CD4-positive, alpha-beta T cell treated with Interleukin-1 beta for 1 hour (primary cell): Measurements from ENCODE around the gene NCEH1.

Source experiments
- DNase-seq, 2 donors: peaks; one replicate each; pipeline ENCODE4 v3.0.0-alpha.2; 2020 to 2022

The NCEH1 gene

DNA sequence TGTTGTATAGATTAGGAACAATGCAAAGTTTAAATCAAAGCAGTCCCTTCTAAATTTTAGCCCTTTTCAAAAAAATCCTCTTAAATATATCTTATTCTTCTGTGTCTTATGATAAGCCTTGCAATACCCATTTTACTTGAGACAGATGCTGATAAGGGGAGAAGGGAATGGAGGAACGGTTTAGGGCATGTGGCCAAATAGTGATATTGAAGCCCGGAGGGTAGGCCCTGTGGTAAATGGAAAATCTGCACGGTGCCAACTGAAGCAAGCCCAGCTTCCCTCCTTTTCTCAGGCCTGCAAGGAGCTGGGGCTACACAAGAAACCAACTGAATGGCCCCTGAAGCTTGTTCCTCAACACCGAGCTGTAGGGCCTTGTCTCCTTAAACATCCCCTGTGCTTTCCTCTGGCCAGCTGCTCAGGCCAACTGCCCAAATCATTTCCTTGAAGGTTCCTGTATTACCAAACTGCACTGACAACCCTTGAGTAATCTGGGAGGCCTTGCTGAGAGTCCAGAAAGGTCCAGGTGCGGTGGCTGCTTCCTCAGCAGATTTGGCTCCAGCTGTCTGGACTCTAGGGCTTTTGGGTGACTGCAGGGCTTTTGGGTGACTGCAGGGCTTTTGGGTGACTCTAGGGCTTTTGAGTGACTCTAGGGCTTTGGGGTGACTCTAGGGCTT is 67.2 kb downstream of the NCEH1 start:
- DNase-seq, result no peak

DNA sequence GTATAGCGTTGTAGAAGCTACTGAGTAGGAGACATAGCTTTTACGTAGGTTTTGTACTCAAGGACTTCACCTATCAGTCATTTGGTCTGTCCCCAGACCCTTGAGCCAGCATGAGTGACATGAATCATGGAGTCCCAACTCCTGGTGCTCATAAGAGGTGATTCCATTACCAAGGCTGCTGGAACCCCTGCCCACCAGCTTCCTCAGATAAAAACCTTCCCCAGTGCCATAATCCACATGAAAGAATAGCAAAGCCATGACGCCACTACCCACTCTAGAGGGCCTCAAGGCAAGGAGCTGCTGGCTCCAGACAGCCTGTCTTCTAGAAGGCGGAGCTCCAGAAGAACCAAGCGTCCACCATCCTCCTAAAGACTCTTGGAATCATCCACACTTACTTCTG is 69.6 kb downstream of the NCEH1 start:
- DNase-seq, result no peak

DNA sequence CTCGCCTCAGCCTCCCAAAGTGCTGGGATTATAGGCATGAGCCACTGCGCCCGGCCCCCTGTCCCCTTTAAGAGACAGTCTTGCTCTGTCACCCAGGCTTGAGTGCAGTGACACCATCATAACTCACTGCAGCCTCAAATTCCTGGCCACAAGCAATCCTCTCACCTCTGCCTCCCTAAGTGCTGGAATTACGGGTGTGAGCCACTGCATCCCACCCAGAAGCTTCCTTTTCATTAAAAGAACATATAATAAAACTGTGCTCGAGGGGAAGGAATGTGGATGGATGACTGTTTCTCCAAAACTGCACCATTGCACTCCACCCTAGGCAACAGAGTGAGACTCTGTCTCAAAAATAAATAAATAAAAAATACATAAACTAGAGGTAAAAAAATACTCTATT is 70.1 kb downstream of the NCEH1 start:
- DNase-seq, result no peak

DNA sequence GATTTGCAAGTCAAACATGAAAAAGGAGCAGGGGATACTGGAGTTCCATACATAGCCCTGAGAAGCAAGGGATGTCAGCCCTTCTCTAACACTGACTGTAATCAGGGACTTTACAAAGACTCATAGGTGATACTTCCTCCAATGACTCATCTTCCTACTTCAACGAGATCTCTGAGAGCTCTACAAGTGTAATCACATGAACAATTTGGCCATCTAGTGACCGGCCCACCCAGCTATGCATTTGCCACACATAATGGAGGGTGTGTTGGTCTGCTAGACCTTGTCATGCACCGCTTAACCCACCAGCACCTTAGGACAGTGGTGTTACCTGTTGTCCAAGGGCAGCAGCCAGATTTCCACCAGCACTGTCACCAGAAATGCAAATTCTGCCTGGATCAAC is 75.3 kb downstream of the NCEH1 start:
- no peak for DNase-seq

GRCh38 chr3:172634948-172635347 is 75.9 kb downstream of the NCEH1 start:
- DNase-seq, result no peak

DNA sequence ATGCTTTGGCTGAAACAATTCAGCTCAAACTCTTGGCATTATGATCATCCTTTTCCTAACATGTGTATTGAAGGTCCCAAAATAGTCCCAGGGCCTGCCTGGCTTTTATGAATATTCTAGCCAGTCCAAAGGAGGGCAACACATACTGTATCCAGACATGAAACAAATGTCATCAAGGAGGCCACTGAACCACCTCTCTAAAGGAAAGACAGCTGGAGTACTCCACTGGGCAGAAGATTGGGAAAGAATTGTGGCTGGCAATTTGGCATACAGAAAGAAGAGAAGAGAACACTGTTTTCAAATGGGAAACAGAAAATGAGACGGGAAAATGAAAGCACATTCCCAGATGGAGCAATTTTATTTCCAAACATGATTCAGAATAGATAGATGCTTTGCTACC is 80.6 kb downstream of the NCEH1 start:
- DNase-seq, result no peak

DNA sequence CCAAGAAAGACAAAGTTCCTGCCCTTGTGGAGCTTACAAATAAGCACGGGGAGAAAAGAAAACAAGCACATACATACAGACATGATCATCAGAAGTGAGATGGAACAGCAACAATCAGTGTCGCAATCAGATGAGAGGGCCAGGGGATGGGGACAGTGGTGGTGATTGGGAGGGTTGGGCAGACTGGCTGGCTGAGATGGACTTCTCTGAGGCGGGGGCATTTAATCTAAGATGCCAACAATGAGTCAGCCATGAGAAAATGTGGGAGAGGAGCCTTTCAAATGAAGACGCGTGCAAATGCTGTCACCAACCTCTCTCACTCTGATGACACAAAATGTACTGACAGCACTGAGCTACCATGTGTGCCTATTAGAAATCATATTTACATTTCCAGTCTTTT is 81.4 kb downstream of the NCEH1 start:
- DNase-seq, result no peak

DNA sequence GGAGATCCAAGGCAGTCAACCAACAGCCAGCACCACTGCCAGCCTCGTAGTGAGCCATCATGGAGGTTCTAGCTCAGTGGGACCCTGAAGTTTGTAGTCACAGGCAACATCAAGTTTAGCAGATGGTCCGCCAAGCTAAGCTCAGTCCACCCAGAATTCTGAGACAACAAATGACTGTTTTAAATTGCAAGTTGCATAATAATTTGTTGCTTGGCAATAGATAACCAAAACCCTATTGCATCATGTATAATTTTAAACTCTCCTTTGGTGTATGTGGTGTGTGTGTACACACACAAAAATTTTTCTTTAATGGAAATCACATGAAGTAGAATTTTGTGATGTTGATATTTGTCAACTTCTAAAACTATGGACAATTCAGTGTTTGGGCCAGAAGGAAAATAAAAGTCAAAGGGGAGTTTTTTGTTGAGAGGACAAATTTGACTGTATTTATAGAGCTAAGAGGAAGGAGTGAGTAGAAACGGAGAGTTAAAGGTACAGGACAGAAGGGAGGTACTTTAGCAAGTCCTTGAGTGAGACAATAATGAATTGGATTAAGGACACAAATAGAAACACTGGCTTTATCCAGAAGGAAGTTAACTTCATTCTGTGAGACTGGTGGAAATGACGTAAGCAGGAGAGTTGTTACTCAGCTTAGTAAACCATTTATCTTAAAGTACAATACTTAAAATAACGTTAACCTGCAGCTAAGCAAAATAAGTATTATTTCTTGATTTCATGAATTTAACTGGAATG is 83.6 kb downstream of the NCEH1 start:
- DNase-seq, result peak in 1 of 2 donors; percentile 17

DNA sequence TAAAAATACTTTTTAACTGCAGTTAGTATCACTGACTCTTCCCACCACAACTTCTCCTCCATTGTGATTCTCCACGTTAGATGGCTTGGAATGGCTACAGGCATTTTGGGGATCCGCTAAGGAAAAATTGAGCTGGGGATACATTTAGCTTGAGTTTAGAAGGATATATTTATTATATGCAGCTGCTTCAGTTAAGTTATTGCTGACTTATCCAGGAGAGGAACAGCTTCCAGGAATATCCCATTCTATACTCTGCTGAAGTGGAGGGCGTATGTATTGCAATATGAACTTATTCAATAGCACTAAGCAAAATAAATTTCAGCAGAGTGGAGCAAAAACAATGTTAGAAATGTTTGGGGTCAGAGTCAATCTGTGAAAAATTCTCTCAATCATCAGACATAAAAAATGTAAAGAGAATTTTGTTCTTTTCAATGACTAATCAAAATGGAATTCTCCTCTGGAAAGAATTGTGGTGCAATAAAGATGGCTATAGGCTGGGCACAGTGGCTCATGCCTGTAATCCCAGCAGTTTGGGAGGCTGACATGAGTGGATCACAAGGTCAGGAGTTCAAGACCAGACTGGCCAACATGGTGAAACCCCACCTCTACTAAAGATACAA is 84.7 kb downstream of the NCEH1 start:
- DNase-seq, result no peak

GRCh38 chr3:172625404-172625803 is 85.5 kb downstream of the NCEH1 start:
- DNase-seq, result no peak

GRCh38 chr3:172624999-172625398 is 85.9 kb downstream of the NCEH1 start:
- DNase-seq, result no peak

DNA sequence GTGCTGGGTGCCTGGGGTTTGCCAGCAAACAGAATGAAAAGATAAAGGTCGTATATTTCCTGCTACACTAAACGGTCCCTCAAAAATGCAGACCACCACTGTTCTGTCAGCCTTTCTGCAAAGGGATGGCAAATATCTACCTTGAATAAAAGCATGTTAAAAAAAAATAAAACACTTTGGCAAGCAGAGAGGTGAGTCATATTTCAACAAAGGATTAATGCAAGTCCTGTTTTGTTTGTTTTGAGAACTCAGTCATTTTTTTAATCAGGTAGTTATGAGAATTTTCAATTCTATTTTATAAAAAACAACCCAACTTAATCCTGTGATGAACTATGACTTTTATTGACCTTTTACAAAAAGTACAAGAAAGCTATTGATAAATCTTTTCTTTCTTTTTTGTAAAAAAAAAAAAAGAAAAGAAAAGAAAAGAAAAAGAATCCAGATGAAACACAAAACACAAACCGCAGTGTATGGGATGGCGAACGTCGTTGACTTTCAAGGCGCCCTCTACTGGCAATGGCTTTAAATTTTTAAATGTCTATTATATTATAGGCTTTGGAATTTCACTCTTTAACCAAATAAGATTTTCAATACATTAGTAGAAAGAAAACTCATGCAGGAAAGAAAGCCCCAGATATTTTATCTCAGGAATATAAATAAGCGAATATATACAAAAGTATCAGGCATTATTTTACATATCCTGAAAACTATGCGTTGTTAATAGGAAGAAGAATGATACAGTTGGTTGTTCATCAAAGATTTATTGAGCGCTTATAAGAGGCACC is 87.8 kb downstream of the NCEH1 start:
- peak in 1 of 2 donors; percentile 49 for DNase-seq

DNA sequence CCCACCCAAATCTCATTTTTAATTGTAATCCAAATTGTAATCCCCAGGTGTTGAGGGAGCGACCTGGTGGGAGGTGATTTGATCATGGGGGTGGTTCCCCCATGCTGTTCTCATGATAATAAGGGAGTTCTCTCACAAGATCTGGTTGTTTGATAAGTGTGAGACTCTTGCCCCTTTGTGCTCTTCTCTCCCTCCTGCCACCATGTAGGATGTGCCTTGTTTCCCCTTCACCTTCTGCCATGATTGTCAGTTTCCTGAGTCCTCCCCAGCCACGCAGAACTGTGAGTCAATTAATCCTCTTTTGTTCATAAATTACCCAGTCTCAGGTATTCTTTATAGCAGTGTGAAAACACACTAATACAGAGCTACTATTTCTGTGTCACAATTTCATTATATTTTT is 88.7 kb downstream of the NCEH1 start:
- DNase-seq, result no peak

DNA sequence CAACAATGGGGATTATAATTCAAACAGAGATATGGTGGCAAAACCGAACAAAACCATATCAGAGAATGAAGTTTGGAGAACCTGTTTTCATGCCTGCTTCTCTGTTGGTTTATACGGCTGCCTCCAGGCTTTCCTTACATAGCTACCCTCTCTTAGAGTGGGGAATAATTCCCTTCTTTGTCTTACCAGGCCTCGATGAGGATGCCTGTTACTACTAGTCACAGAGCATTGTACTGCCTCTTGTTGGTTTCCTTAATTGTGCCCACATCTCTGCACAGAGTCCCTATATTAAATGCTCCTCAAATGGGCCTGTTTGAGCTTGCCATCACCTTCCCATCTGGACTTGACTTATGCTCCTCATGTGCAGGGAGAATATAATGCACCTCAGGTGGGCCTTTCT is 92.9 kb downstream of the NCEH1 start:
- DNase-seq, result no peak

- DNase-seq, result no peak
Observed at GRCh38 chr3:172617013-172617706, 93.7 kb downstream of the NCEH1 start.

DNA sequence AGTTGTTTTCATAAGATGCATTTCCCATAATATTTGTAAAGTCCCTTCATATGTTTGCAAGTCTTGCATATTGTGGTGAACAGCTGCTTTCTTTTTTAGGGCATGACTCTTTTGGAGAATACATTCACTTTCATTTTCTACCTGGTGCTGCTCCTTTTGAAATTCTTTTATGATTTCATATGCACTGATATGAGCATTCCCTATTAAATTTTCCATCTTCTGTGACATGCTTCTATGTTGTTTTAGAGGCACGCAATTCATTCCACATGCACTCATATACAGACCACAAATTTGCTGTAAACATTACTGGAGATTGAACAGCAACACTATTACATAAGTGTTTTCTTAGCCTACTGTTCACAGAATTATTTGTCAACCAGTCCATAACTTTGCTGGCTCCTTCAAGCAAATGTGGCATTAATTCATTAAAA is 94.8 kb downstream of the NCEH1 start:
- no peak for DNase-seq

DNA sequence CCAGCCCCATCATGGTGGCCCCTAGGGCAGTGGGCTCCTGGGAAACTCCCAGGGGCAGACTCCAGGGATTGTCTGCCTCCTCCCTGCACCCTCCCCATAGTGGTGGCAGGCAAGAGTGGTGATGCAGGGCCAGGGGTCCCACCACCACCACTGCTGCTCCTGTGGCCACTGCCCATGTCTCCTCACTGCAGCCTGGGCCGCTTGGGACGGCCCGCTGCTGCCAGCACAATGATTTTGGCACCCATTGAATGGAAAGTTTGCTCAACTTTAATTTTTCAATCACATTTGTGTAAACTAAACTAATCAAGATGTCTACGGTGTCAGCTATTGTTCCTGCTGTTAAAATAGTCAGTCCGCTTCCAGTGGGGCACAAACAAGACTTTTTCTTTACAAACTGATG is 95.6 kb downstream of the NCEH1 start:
- no peak for DNase-seq

- no peak for DNase-seq
Observed at GRCh38 chr3:172614340-172615274, 96.3 kb downstream of the NCEH1 start.

DNA sequence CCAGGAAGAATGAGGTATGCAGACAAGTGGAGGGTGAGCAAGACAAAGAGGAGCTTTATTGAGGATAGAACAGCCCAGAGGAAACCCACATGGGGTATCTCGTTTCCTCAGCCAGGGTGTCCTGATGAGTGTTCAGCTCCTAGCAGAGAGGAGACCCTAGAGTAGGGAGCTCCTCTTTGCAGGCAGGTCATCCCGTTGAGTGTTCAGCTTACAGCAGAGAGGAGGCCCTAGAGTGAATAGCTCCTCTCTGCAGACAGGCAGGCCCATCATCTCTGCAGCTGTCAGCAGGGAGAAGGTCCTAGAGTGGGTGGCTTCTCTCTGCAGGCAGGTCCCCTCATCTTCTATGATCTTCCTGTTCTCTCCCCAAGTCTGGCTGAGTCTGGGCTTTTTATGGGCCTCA is 97.0 kb downstream of the NCEH1 start:
- DNase-seq, result no peak

DNA sequence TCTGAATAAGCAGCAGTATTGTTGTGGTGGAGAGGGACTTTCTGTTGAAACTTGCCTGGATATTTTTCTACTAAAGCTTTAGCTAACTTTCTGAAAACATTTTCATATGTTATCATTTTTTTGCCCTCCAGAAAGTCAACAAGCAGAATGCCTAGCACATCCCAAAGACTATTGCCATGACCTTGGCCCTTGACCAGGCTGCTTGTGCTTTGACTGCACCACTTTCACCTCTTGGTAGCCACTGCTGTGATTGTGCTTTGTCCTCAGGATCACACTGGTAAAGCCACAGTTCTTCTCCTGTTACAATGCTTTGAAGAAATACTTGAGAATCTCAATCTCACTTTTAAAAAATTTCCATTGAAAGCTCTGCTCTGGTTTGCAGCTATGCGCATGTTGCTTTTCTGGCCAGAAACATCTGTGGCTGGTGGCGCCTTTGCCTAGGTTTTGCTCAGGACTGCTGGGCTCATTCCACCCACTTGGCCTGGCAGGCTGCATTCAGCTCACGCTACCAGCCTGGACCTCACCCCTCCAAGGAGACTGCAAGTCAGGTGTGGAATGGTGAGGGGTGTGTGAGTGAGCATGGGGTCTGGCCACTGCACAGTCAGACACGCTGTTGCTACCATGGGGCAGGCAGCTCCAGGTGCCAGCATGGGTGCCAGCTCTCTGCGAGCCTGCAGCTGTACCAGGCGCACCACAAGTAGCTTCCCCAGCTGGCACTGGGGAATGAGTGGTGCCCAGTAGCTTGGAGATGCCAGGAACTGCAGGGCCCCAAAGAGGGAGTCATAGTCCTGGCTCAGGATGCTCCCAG is 97.8 kb downstream of the NCEH1 start:
- no peak for DNase-seq

- no peak for DNase-seq
Observed at GRCh38 chr3:172609750-172610149, 101.1 kb downstream of the NCEH1 start.
